ENCODE results near the gene ZAR1.

DNA sequence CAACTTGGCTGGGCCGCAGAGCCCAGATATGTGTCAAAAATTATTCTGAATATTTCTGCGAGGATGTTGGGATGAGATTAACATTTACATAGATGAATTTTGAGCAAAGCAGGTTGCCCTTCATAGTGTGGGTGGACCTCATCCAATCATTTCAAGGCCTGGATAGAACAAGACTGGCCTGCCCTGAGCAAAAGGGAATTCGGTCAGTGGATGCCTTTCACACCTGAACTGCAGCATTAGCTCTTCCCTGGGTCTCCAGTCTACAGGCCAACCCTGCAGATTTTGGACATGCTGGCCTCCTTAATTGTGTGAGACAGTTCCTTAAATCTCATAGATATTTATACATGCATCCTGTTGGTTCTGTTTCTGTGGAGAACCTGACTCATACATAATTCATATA lies 39.3 kb upstream of the ZAR1 start:
- TF ChIP-seq, protein P1, sequence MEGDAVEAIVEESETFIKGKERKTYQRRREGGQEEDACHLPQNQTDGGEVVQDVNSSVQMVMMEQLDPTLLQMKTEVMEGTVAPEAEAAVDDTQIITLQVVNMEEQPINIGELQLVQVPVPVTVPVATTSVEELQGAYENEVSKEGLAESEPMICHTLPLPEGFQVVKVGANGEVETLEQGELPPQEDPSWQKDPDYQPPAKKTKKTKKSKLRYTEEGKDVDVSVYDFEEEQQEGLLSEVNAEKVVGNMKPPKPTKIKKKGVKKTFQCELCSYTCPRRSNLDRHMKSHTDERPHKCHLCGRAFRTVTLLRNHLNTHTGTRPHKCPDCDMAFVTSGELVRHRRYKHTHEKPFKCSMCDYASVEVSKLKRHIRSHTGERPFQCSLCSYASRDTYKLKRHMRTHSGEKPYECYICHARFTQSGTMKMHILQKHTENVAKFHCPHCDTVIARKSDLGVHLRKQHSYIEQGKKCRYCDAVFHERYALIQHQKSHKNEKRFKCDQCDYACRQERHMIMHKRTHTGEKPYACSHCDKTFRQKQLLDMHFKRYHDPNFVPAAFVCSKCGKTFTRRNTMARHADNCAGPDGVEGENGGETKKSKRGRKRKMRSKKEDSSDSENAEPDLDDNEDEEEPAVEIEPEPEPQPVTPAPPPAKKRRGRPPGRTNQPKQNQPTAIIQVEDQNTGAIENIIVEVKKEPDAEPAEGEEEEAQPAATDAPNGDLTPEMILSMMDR (conservative IDR thresholded peaks at IDR 0.05; ENCODE audit: low read length) = no peak
- TF ChIP-seq EZH2phosphoT487 (IDR thresholded peaks at IDR 0.05; ENCODE audit: borderline replicate concordance, low read depth, low read length) = no peak
